A549 (cell line): ENCODE measurements around the gene AMOTL1. TPM values are rescaled to one million over a fixed set of nuclear protein-coding genes. Genes with fewer than 3 reads are reported as not detected.
"Not testable (repeated sequence)": the region's sequence is repeated elsewhere in the genome, so short reads cannot be mapped to it uniquely, and the experiment has no call there.

ENCODE experiments used
- ATAC-seq, 2 experiments: fragments of 200-7000 bp in 1 of 2; fragments of >200 bp in 1 of 2; cut with Nextera tagmentation in 1 of 2; cut with Tn5 transposase in 1 of 2; 3 replicates each; pipeline versions ENCODE4 v1.8.0 to v1.9.1; 2018 to 2020; ENCODE audit warnings: mild to moderate bottlenecking in 1 of 2, moderate library complexity in 1 of 2
- CTCF ChIA-PET: fragments of 300-600 bp; sonication (Branson Sonifier 250); formaldehyde crosslinking; extraction: SDS; loops from one replicate; lab custom pipeline; 2021; ENCODE audit warnings: antibody characterized with exemption, inconsistent platforms; lab: Yijun Ruan, JAX
- POLR2A ChIA-PET: fragments of 350-600 bp; formaldehyde crosslinking; extraction: SDS; loops from one replicate; lab custom pipeline; 2021; ENCODE audit warnings: antibody characterized with exemption, inconsistent platforms; lab: Yijun Ruan, JAX
- DNase-seq, 2 experiments: peaks; one replicate each; pipeline versions ENCODE4 v3.0.0 to v3.0.0-alpha.2; 2011 to 2016; ENCODE audit warnings: low read depth in 1 of 2, low spot score in 1 of 2
- FAIRE-seq: peaks from 2 replicates; lab custom pipeline; 2011; peaks lifted over from hg19 to GRCh38; lab: Jason Lieb, UNC
- H3K27ac ChIP-seq, 2 experiments: fragments of >200 bp; sonication (Bioruptor Twin); formaldehyde crosslinking; 3 replicates each; pipeline ENCODE4 v1.5.1; 2016 to 2017
- H3K4me1 ChIP-seq: fragments of >200 bp; sonication (Bioruptor Twin); formaldehyde crosslinking; 3 replicates; pipeline ENCODE4 v1.6.1; 2016
- H3K4me2 ChIP-seq: fragments of >200 bp; sonication (Bioruptor Twin); formaldehyde crosslinking; 3 replicates; pipeline ENCODE4 v1.6.1; 2016
- H3K4me3 ChIP-seq: fragments of >200 bp; sonication (Bioruptor Twin); formaldehyde crosslinking; 3 replicates; pipeline ENCODE4 v1.5.1; 2016
- H3K9me3 ChIP-seq: fragments of >200 bp; sonication (Bioruptor Twin); formaldehyde crosslinking; 3 replicates; pipeline ENCODE4 v1.6.1; 2016
- CHD2 ChIP-seq: fragments of 150-350 bp; IDR thresholded peaks from 2 replicates; pipeline ENCODE4 v1.6.1; 2014; ENCODE audit warnings: low read length; ENCODE audit not compliant: partially characterized antibody
- EHMT2 ChIP-seq: fragments of 200-600 bp; sonication (generic); IDR thresholded peaks from 2 replicates; pipeline ENCODE4 v1.6.1; 2016; ENCODE audit warnings: antibody characterized with exemption, low read depth, mild to moderate bottlenecking, moderate library complexity
- ELK1 ChIP-seq: fragments of 150-350 bp; IDR thresholded peaks from 2 replicates; pipeline ENCODE4 v1.6.1; 2014; ENCODE audit warnings: low read depth, mild to moderate bottlenecking, low read length
- FOSL2 ChIP-seq, 2 experiments: fragments of 450-650 bp in 1 of 2; fragments of >200 bp in 1 of 2; sonication (Bioruptor Twin) in 1 of 2; formaldehyde crosslinking; IDR thresholded peaks; 2 replicates each; pipeline versions ENCODE4 v1.5.0 to v1.6.1; 2016 to 2020; ENCODE audit warnings: mild to moderate bottlenecking in 1 of 2, moderate library complexity in 1 of 2
- GATA3 ChIP-seq: IDR thresholded peaks from 2 replicates; pipeline ENCODE4 v1.6.1; 2012; ENCODE audit warnings: borderline replicate concordance
- HEYL ChIP-seq: fragments of 250-450 bp; sonication (Bioruptor Pico); IDR thresholded peaks from 2 replicates; pipeline ENCODE4 v1.8.0; 2021; ENCODE audit warnings: mild to moderate bottlenecking, moderate library complexity
- HOXA7 ChIP-seq: fragments of 250-450 bp; sonication (Bioruptor Pico); IDR thresholded peaks from 2 replicates; pipeline ENCODE4 v1.5.0; 2020; ENCODE audit warnings: mild to moderate bottlenecking, moderate library complexity
- JUN ChIP-seq, 2 experiments: fragments of >200 bp; sonication (Bioruptor Twin); formaldehyde crosslinking; IDR thresholded peaks; 2 replicates in 1 of 2; 3 replicates in 1 of 2; pipeline ENCODE4 v1.6.1; 2016 to 2017
- KDM5A ChIP-seq: fragments of 200-600 bp; sonication (generic); IDR thresholded peaks from 2 replicates; pipeline ENCODE4 v1.6.1; 2016; ENCODE audit warnings: antibody characterized with exemption, mild to moderate bottlenecking
- MAX ChIP-seq: IDR thresholded peaks from 2 replicates; pipeline ENCODE4 v1.6.1; 2012
- MAZ ChIP-seq: fragments of 150-350 bp; IDR thresholded peaks from 2 replicates; pipeline ENCODE4 v1.6.1; 2014; ENCODE audit warnings: antibody characterized with exemption, low read depth, low read length, borderline replicate concordance
- NPAS2 ChIP-seq: fragments of 250-450 bp; sonication (Bioruptor Pico); IDR thresholded peaks from 2 replicates; pipeline ENCODE4 v1.8.0; 2022; ENCODE audit warnings: mild to moderate bottlenecking, moderate library complexity, borderline replicate concordance
- PHF8 ChIP-seq: fragments of 200-600 bp; sonication (generic); IDR thresholded peaks from 2 replicates; pipeline ENCODE4 v1.6.1; 2016; ENCODE audit warnings: low read depth, mild to moderate bottlenecking, antibody characterized with exemption, moderate library complexity, borderline replicate concordance
- RARB ChIP-seq: fragments of 250-450 bp; sonication (Bioruptor Pico); IDR thresholded peaks from 2 replicates; pipeline ENCODE4 v1.8.0; 2021; ENCODE audit warnings: mild to moderate bottlenecking, moderate library complexity
- RCOR1 ChIP-seq: fragments of 150-350 bp; IDR thresholded peaks from 2 replicates; pipeline ENCODE4 v1.6.1; 2014; ENCODE audit warnings: antibody characterized with exemption, low read length, low read depth
- REST ChIP-seq: fragments of 200-600 bp; sonication (generic); IDR thresholded peaks from 2 replicates; pipeline ENCODE4 v1.6.1; 2016; ENCODE audit warnings: antibody characterized with exemption, mild to moderate bottlenecking, moderate library complexity
- ZFP36 ChIP-seq: fragments of 450-650 bp; IDR thresholded peaks from 2 replicates; pipeline ENCODE4 v1.6.1; 2014; ENCODE audit warnings: borderline replicate concordance; ENCODE audit not compliant: partially characterized antibody
- ZNF302 ChIP-seq: fragments of 250-450 bp; sonication (Bioruptor Pico); IDR thresholded peaks from 2 replicates; pipeline ENCODE4 v1.9.0; 2021; ENCODE audit warnings: inconsistent platforms, mild to moderate bottlenecking, moderate library complexity
- WGBS: methylation state at CpG from one replicate; pipeline ENCODE4 v1.1.6; 2017; ENCODE audit errors: missing lambda C conversion rate; 5-methylcytosine and 5-hydroxymethylcytosine counted together
- polyA plus RNA-seq, 4 experiments: library from polyadenylated mRNA; depleted of rRNA in 3 of 4; stranded (reverse); fragments of >200 nt; fragmentation: RNase III in 1 of 4; extraction: RNeasy Plus Mini Kit Qiagen cat#74134 plus additional on column Dnase treatment in 1 of 4; gene quantifications; 2 replicates in 3 of 4; 3 replicates in 1 of 4; pipeline ENCODE4 v1.2.3, GENCODE V29; 2011 to 2017
- TF ChIP-seq, protein P1 (sequence below): fragments of >200 bp; sonication (Bioruptor Twin); formaldehyde crosslinking; IDR thresholded peaks from 2 replicates; pipeline ENCODE4 v1.6.1; 2016

The AMOTL1 gene
- polyA plus RNA-seq, 2 of the 4 experiments (the other 2 are of a cell fraction): 3.9 to 12.2 TPM

DNA sequence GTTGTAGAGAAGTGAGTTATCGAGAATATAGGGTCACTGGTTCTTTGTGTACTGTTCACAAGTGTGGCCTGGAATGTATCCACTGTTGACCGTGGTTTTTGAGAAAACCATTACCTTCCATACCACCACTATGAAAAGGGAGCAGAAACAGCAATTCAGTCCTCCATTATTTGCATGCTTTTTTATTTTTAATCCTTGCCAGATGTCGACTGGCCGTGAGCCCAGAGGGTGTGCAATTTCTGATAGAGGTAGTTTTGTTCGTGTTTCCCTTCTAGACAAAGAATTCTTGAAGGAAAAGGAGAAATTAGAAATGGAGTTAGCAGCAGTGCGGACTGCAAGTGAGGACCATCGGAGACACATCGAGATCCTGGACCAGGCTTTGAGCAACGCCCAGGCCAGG lies 81.7 kb downstream of the AMOTL1 start:
- ATAC-seq: no peak
- no peak for FAIRE-seq
- 89% methylated on average over 9 of the region's 9 CpGs for WGBS

GRCh38 chr11:94851864-94852636 lies 83.9 kb downstream of the AMOTL1 start:
- H3K4me1 ChIP-seq: no peaks in the 10 kb centered on the region
- FAIRE-seq: no peak
- no peak for DNase-seq
- CTCF ChIA-PET: interaction anchor here (1.1 kb wide), 1 partner anchor 11 kb away, joined by 4 read pairs; no protein-coding TSS in a partner anchor
- POLR2A ChIA-PET: no interaction called here
- no peak for ATAC-seq
- no peak overlapping the region for H3K4me3 ChIP-seq
- WGBS: 94% methylated on average over 3 of the region's 3 CpGs
- no peak overlapping the region for H3K27ac ChIP-seq
- H3K4me2 ChIP-seq: no peak overlapping the region
- H3K9me3 ChIP-seq: no peaks in the 10 kb centered on the region
- TF ChIP-seq PHF8 (no peak), KDM5A (no peak), HEYL (CRISPR knock-in tag) (no peak), GATA3 (no peak), ZNF302 (no peak), CHD2 (no peak), MAZ (no peak), HOXA7 (no peak), REST (no peak), FOSL2 (IDR thresholded peaks at IDR 0.05) (no peak), FOSL2 (CRISPR knock-in tag; IDR thresholded peaks at IDR 0.05) (no peak)
- TF ChIP-seq, protein P1, sequence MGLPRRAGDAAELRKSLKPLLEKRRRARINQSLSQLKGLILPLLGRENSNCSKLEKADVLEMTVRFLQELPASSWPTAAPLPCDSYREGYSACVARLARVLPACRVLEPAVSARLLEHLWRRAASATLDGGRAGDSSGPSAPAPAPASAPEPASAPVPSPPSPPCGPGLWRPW: no peak

More for the DNA sequence above, 81.7 kb downstream of the AMOTL1 start:
- no peak for DNase-seq
- Histone ChIP-seq H3K4me3 (no peak overlapping the region), H3K4me1 (peaks cover 5% of the 10 kb centered on the region; the same call in 1 of the 3 replicates), H3K9me3 (no peaks in the 10 kb centered on the region), H3K4me2 (no peak overlapping the region)
- ChIA-PET POLR2A (no interaction called here), CTCF (no interaction called here)
- TF ChIP-seq FOSL2 (IDR thresholded peaks at IDR 0.05) (no peak), FOSL2 (CRISPR knock-in tag; IDR thresholded peaks at IDR 0.05) (no peak), EHMT2 (no peak), JUN (IDR thresholded peaks at IDR 0.05) (no peak), RARB (no peak), ZFP36 (no peak), RCOR1 (no peak), NPAS2 (no peak), ELK1 (no peak), MAX (no peak), GATA3 (no peak), KDM5A (no peak)
- TF ChIP-seq, all 56 proteins: peak for 0
- no peak overlapping the region for H3K27ac ChIP-seq

DNA sequence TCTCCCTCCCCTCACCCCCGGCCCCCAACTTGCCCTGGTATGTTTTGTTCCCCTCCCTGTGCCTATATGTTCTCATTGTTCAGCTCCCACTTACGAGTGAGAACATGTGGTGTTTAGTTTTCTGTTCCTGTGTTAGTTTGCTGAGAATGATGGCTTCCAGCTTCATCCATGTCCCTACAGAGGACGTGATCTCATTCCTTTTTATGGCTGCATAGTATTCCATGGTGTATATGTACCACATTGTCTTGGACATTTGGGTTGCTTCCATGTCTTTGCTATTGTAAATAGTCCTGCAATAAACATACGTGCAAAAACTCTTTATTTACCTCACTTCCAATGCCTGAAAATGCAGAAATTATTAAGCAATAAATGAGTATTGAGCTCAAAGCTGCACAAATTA lies 85.1 kb downstream of the AMOTL1 start:
- 87% methylated on average over 3 of the region's 4 CpGs for WGBS
- POLR2A ChIA-PET, H3K4me2 ChIP-seq, H3K4me3 ChIP-seq, H3K4me1 ChIP-seq, ATAC-seq, CTCF ChIA-PET, FAIRE-seq, H3K9me3 ChIP-seq, H3K27ac ChIP-seq, DNase-seq: not testable (repeated sequence)
